ENCODE results near the gene CIDEC. TPM values are rescaled to one million over a fixed set of nuclear protein-coding genes. Genes with fewer than 3 reads are reported as not detected.

CIDEC gene
- total and polyA plus RNA-seq, 2 of the 13 experiments (the other 11 are each of a cell fraction or from before 2014, with no cell fraction given): 2.5 to 10.4 TPM

GRCh38 chr3:9897408-9898372 is 17.6 kb upstream of the CIDEC start (continued):
- TF ChIP-seq, protein P1, sequence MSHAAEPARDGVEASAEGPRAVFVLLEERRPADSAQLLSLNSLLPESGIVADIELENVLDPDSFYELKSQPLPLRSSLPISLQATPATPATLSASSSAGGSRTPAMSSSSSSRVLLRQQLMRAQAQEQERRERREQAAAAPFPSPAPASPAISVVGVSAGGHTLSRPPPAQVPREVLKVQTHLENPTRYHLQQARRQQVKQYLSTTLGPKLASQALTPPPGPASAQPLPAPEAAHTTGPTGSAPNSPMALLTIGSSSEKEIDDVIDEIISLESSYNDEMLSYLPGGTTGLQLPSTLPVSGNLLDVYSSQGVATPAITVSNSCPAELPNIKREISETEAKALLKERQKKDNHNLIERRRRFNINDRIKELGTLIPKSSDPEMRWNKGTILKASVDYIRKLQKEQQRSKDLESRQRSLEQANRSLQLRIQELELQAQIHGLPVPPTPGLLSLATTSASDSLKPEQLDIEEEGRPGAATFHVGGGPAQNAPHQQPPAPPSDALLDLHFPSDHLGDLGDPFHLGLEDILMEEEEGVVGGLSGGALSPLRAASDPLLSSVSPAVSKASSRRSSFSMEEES (CRISPR knock-in tag; IDR thresholded peaks at IDR 0.05): 0 out of 2 replicates have a peak, but pooled peaks have one; percentile 56
- TF ChIP-seq TBX2 (CRISPR knock-in tag; IDR thresholded peaks at IDR 0.05; ENCODE audit: borderline replicate concordance) (peak; percentile 58; the same call in 1 of the 2 replicates), NR2F1 (CRISPR knock-in tag; IDR thresholded peaks at IDR 0.05) (peak; percentile 1 to 11; a peak in 1 of 4 replicates), ZNF839 (CRISPR knock-in tag; IDR thresholded peaks at IDR 0.05; ENCODE audit: borderline replicate concordance) (no peak), ZBTB33 (CRISPR knock-in tag; IDR thresholded peaks at IDR 0.05) (peak; percentile 19; the same call in 1 of the 2 replicates), ZNF800 (CRISPR knock-in tag; IDR thresholded peaks at IDR 0.05) (0 out of 2 replicates have a peak, but pooled peaks have one; percentile 48), GFI1 (CRISPR knock-in tag; IDR thresholded peaks at IDR 0.05; ENCODE audit: borderline replicate concordance) (peak; percentile 67), ZNF432 (CRISPR knock-in tag; IDR thresholded peaks at IDR 0.05; ENCODE audit: borderline replicate concordance) (no peak), TCF7L2 (IDR thresholded peaks at IDR 0.05; ENCODE audit: low read depth, low read length) (no peak), XRCC5 (optimal IDR thresholded peaks at IDR 0.05; ENCODE audit: low read length) (peak; percentile 61), HIVEP1 (CRISPR knock-in tag; IDR thresholded peaks at IDR 0.05) (0 out of 2 replicates have a peak, but pooled peaks have one; percentile 31), GATAD1 (CRISPR knock-in tag; IDR thresholded peaks at IDR 0.05) (peak; percentile 54; the same call in 1 of the 2 replicates), RBM22 (optimal IDR thresholded peaks at IDR 0.05; ENCODE audit: low read length) (no peak), ZNF543 (CRISPR knock-in tag; IDR thresholded peaks at IDR 0.05) (peak; percentile 56; the same call in 1 of the 2 replicates)
- TF ChIP-seq, protein P2, sequence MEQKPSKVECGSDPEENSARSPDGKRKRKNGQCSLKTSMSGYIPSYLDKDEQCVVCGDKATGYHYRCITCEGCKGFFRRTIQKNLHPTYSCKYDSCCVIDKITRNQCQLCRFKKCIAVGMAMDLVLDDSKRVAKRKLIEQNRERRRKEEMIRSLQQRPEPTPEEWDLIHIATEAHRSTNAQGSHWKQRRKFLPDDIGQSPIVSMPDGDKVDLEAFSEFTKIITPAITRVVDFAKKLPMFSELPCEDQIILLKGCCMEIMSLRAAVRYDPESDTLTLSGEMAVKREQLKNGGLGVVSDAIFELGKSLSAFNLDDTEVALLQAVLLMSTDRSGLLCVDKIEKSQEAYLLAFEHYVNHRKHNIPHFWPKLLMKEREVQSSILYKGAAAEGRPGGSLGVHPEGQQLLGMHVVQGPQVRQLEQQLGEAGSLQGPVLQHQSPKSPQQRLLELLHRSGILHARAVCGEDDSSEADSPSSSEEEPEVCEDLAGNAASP (CRISPR knock-in tag; IDR thresholded peaks at IDR 0.05; ENCODE audit: borderline replicate concordance): 0 out of 2 replicates have a peak, but pooled peaks have one; percentile 5
- TF ChIP-seq, protein P3, sequence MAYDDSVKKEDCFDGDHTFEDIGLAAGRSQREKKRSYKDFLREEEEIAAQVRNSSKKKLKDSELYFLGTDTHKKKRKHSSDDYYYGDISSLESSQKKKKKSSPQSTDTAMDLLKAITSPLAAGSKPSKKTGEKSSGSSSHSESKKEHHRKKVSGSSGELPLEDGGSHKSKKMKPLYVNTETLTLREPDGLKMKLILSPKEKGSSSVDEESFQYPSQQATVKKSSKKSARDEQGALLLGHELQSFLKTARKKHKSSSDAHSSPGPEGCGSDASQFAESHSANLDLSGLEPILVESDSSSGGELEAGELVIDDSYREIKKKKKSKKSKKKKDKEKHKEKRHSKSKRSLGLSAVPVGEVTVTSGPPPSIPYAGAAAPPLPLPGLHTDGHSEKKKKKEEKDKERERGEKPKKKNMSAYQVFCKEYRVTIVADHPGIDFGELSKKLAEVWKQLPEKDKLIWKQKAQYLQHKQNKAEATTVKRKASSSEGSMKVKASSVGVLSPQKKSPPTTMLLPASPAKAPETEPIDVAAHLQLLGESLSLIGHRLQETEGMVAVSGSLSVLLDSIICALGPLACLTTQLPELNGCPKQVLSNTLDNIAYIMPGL (CRISPR knock-in tag; IDR thresholded peaks at IDR 0.05; ENCODE audit: borderline replicate concordance in 1 of 2, low read depth in 1 of 2): peak; percentile 37 to 49; a peak in 3 of 4 replicates

Data from HepG2 (cell line).